ENCODE data around the gene TICAM1. TPM values are rescaled to one million over a fixed set of nuclear protein-coding genes. Genes with fewer than 3 reads are reported as not detected.
A peak's percentile ranks its signal among the peaks of the same experiment; 100 is the strongest.
"Not testable (repeated sequence)": the region's sequence is repeated elsewhere in the genome, so short reads cannot be mapped to it uniquely, and the experiment has no call there.

TICAM1 gene
- total RNA-seq, 4 donors from 2014 or later, result 3.5 to 10.8 (median 4.7) TPM

- H3K4me3 ChIP-seq, result no peak overlapping the region
- TF ChIP-seq EP300 (IDR thresholded peaks at IDR 0.05) (no peak), CTCF (IDR thresholded peaks at IDR 0.05) (no peak)
- H3K4me1 ChIP-seq, result no peaks in the 10 kb centered on the region
- WGBS, 2 donors, result 77 to 81% methylated on average over 10 of the region's 10 CpGs
- peaks cover 0 to 96% (median 9%) of the 10 kb centered on the region in 3 donors for H3K36me3 ChIP-seq
- no peaks in the 10 kb centered on the region for H3K27me3 ChIP-seq
- no peak for DNase-seq (ENCODE audit: low spot score in 2 of 2)
- H3K9me3 ChIP-seq, result no peaks in the 10 kb centered on the region
- H3K27ac ChIP-seq, result no peak overlapping the region
These were observed 13.1 kb upstream of the TICAM1 start for GRCh38 chr19:4844348-4845179.

- Histone ChIP-seq H3K27me3 (no peaks in the 10 kb centered on the region), H3K9me3 (no peaks in the 10 kb centered on the region), H3K36me3 (peaks cover 0 to 96% (median 9%) of the 10 kb centered on the region in 3 donors), H3K4me3 (no peak overlapping the region), H3K27ac (no peak overlapping the region), H3K4me1 (no peaks in the 10 kb centered on the region)
- TF ChIP-seq CTCF (IDR thresholded peaks at IDR 0.05), result no peak
- no peak for TF ChIP-seq POLR2A (IDR thresholded peaks at IDR 0.05)
- no peak for TF ChIP-seq EP300 (IDR thresholded peaks at IDR 0.05)
- WGBS, 2 donors, result 92 to 94% methylated on average over 6 of the region's 6 CpGs
- no peak for DNase-seq (ENCODE audit: low spot score in 2 of 2)
These were observed 12.1 kb upstream of the TICAM1 start for GRCh38 chr19:4843647-4843965.

GRCh38 chr19:4839192-4839591, 7.7 kb upstream of the TICAM1 start:
- H3K4me1 ChIP-seq, result no peaks in the 10 kb centered on the region
- no peak overlapping the region for H3K27ac ChIP-seq
- WGBS, 2 donors, result 93 to 95% methylated on average over 17 of the region's 17 CpGs
- H3K36me3 ChIP-seq, result peaks cover 0 to 70% (median 9%) of the 10 kb centered on the region in 3 donors
- no peak overlapping the region for H3K4me3 ChIP-seq
- DNase-seq (ENCODE audit: low spot score in 2 of 2), result no peak
- no peaks in the 10 kb centered on the region for H3K27me3 ChIP-seq
- no peaks in the 10 kb centered on the region for H3K9me3 ChIP-seq
- TF ChIP-seq EP300 (IDR thresholded peaks at IDR 0.05), result no peak
- no peak for TF ChIP-seq POLR2A (IDR thresholded peaks at IDR 0.05)
- TF ChIP-seq CTCF (IDR thresholded peaks at IDR 0.05), result no peak

GRCh38 chr19:4832776-4833175, 1.3 kb upstream of the TICAM1 start:
- H3K4me1 ChIP-seq, result peaks cover 0 to 32% (median 4%) of the 10 kb centered on the region in 4 donors
- no peaks in the 10 kb centered on the region for H3K9me3 ChIP-seq
- 85 to 90% methylated on average over 5 of the region's 5 CpGs for WGBS, 2 donors
- H3K27ac ChIP-seq, result peak overlapping the region in 1 of 4 donors; percentile 88
- H3K36me3 ChIP-seq, result peaks cover 0 to 10% (median 0%) of the 10 kb centered on the region in 3 donors
- no peak for TF ChIP-seq CTCF (IDR thresholded peaks at IDR 0.05)
- no peak for TF ChIP-seq EP300 (IDR thresholded peaks at IDR 0.05)
- TF ChIP-seq POLR2A (IDR thresholded peaks at IDR 0.05), result no peak
- no peak for DNase-seq (ENCODE audit: low spot score in 2 of 2)
- H3K4me3 ChIP-seq, result no peak overlapping the region
- H3K27me3 ChIP-seq, result no peaks in the 10 kb centered on the region

GRCh38 chr19:4831979-4832340, 448 bp upstream of the TICAM1 start:
- Histone ChIP-seq H3K27ac (peak overlapping the region; percentile 34 to 96 (median 90)), H3K4me1 (peaks cover 0 to 32% (median 4%) of the 10 kb centered on the region in 4 donors), H3K4me3 (peak overlapping the region; percentile 70 to 98 (median 83))
- not testable (repeated sequence) for H3K36me3 ChIP-seq; H3K9me3 ChIP-seq; DNase-seq (ENCODE audit: low spot score in 2 of 2); H3K27me3 ChIP-seq
- WGBS, 2 donors, result 28 to 32% methylated on average over 9 of the region's 9 CpGs

Measured in tibial nerve (tissue), 4 donors.